G401 (cell line): ENCODE measurements around the gene CADM4. TPM values are rescaled to one million over a fixed set of nuclear protein-coding genes. Genes with fewer than 3 reads are reported as not detected.
"Not testable (repeated sequence)": the region's sequence is repeated elsewhere in the genome, so short reads cannot be mapped to it uniquely, and the experiment has no call there.

Experiments
- DNase-seq: peaks from one replicate; pipeline ENCODE4 v3.0.0-alpha.2; 2015; ENCODE audit warnings: low spot score
- in situ Hi-C: cut with HindIII; loops from 2 replicates; pipeline ENCODE4 v1.10.0; 2016; ENCODE audit warnings: low sequenced_read_pairs, mixed read lengths
- total RNA-seq: library from RNA; depleted of rRNA; stranded (reverse); fragments of >200 nt; shearing (Covaris generic); gene quantifications from 2 replicates; pipeline ENCODE4 v1.2.3, GENCODE V29; 2014

Gene CADM4
- total RNA-seq, 1 experiment from 2014 or later = 58.7 TPM

GRCh38 chr19:43616306-43616705, 23.3 kb downstream of the CADM4 start:
- in situ Hi-C loops = no loop called here
- DNase-seq = no peak

GRCh38 chr19:43612374-43612773, 27.3 kb downstream of the CADM4 start:
- no peak for DNase-seq
- in situ Hi-C loops = no loop called here

- in situ Hi-C loops = no loop called here
These were observed 27.9 kb downstream of the CADM4 start, which contains the start of gene SRRM5 for GRCh38 chr19:43611788-43612187. Gene SRRM5, plus strand, starts transcription at chr19:43612088. Its CDS starts 34 bp downstream, at chr19:43612122.

GRCh38 chr19:43610493-43610892, 29.2 kb downstream of the CADM4 start:
- DNase-seq = no peak
- in situ Hi-C loops = no loop called here

More at GRCh38 chr19:43611788-43612187, 27.9 kb downstream of the CADM4 start, which contains the start of gene SRRM5:
- no peak for DNase-seq

GRCh38 chr19:43609872-43610271, 29.8 kb downstream of the CADM4 start:
- in situ Hi-C loops = no loop called here
- DNase-seq = no peak

GRCh38 chr19:43607238-43608205, 32.1 kb downstream of the CADM4 start:
- in situ Hi-C loops = no loop called here
- DNase-seq = no peak

GRCh38 chr19:43606569-43607229, 33.0 kb downstream of the CADM4 start:
- no peak for DNase-seq
- in situ Hi-C loops = no loop called here

- in situ Hi-C loops = no loop called here
These were observed 33.6 kb downstream of the CADM4 start for GRCh38 chr19:43605875-43606568.

GRCh38 chr19:43600326-43600725, 39.3 kb downstream of the CADM4 start:
- DNase-seq = peak; percentile 85
- in situ Hi-C loops = not testable (repeated sequence)

More at GRCh38 chr19:43605875-43606568, 33.6 kb downstream of the CADM4 start:
- no peak for DNase-seq

- in situ Hi-C loops = no loop called here
- DNase-seq = peak; percentile 82
These were observed 39.9 kb downstream of the CADM4 start for GRCh38 chr19:43599635-43600295.

GRCh38 chr19:43598445-43599240, 41.0 kb downstream of the CADM4 start:
- DNase-seq = no peak
- in situ Hi-C loops = no loop called here

GRCh38 chr19:43597876-43598275, 41.8 kb downstream of the CADM4 start:
- in situ Hi-C loops = no loop called here

GRCh38 chr19:43596842-43597461, 42.7 kb downstream of the CADM4 start:
- in situ Hi-C loops = no loop called here
- DNase-seq = no peak

More at GRCh38 chr19:43597876-43598275, 41.8 kb downstream of the CADM4 start:
- DNase-seq = no peak

- in situ Hi-C loops = no loop called here
- peak; percentile 99 for DNase-seq
These were observed 43.4 kb downstream of the CADM4 start, which contains the start of the genes IRGQ and ZNF576 for GRCh38 chr19:43595999-43596841. Gene IRGQ, minus strand, starts transcription at chr19:43596134. Its CDS starts 796 bp downstream, at chr19:43595338. Gene ZNF576, plus strand, starts transcription at chr19:43596595. Its CDS starts 514 bp downstream, at chr19:43597109.

GRCh38 chr19:43595605-43595998, 44.0 kb downstream of the CADM4 start:
- DNase-seq = no peak
- in situ Hi-C loops = no loop called here

- in situ Hi-C loops = no loop called here
- peak; percentile 44 for DNase-seq
These were observed 44.7 kb downstream of the CADM4 start for GRCh38 chr19:43594710-43595604.
